Measurements from ENCODE around the gene MACROD2.

- no peak for TF ChIP-seq MAX (IDR thresholded peaks at IDR 0.05)
- TF ChIP-seq ZFX (IDR thresholded peaks at IDR 0.05), result no peak
- TF ChIP-seq CTCF (IDR thresholded peaks at IDR 0.05 in 2 of 3, conservative IDR thresholded peaks at IDR 0.05 in 1 of 3; ENCODE audit: borderline replicate concordance in 1 of 3, insufficient read depth in 1 of 3, low read depth in 2 of 3, low read length in 2 of 3), result no peak
- TF ChIP-seq POLR2A (IDR thresholded peaks at IDR 0.05; ENCODE audit: borderline replicate concordance, extremely low read depth, insufficient read depth, insufficient read length), result no peak
- no peak for TF ChIP-seq RAD21 (IDR thresholded peaks at IDR 0.05; ENCODE audit: low read depth)
- TF ChIP-seq POLR2AphosphoS5 (IDR thresholded peaks at IDR 0.05; ENCODE audit: low read depth, low read length), result no peak
- TF ChIP-seq YY1 (IDR thresholded peaks at IDR 0.05; ENCODE audit: extremely low read depth, insufficient replicate concordance, low read depth, low read length), result no peak
- no peak for TF ChIP-seq EZH2phosphoT487 (IDR thresholded peaks at IDR 0.05; ENCODE audit: borderline replicate concordance)
- no peak for TF ChIP-seq ATF3 (IDR thresholded peaks at IDR 0.05)
Observed at GRCh38 chr20:15917283-15917682, 1922.0 kb downstream of the MACROD2 start.

Data from HCT116 (cell line).